ENCODE data around the gene CAPN11. TPM values are rescaled to one million over a fixed set of nuclear protein-coding genes. Genes with fewer than 3 reads are reported as not detected.

Gene CAPN11
- total and polyA plus RNA-seq, 2 of the 4 experiments (the other 2 are of a cell fraction): not detected

GRCh38 chr6:44169886-44170570 is 11.4 kb downstream of the CAPN11 start:
- in situ Hi-C loops (cut with MboI; ENCODE audit: low sequenced_read_pairs) (loop anchor here (5.0 to 10.0 kb wide), 2 partner anchors 62 to 165 kb away; no protein-coding TSS in a partner anchor), dilution Hi-C loops (cut with HindIII; ENCODE audit: low sequenced_read_pairs, unreplicated experiment) (no loop called here), intact Hi-C loops (cut with micrococcal nuclease) (no loop called here)
- no peak overlapping the region for H3K56ac ChIP-seq (ENCODE audit: extremely low read depth, insufficient read depth, low read length)
- H4K20me1 ChIP-seq (ENCODE audit: insufficient read depth, low read length): no peaks in the 10 kb centered on the region
- no peaks in the 10 kb centered on the region; the same call in 1 of the 2 replicates for H3K9me1 ChIP-seq (ENCODE audit: insufficient read depth, low read length)
- 20% methylated on average over 1 of the region's 10 CpGs; no CpG with 5 or more reads in 1 of the 2 experiments for WGBS, 2 experiments (ENCODE audit: extremely low coverage in 2 of 2, insufficient read length in 1 of 2)
- BruUV-seq (replicated peaks): no TSS peak
- H3K4me3 ChIP-seq (ENCODE audit: insufficient read depth, low read depth, low read length): no peak overlapping the region
- ATAC-seq (ENCODE audit: low read depth) (no peak), DNase-seq (no peak)
- no peak overlapping the region for H3K23ac ChIP-seq (ENCODE audit: low read depth, low read length)
- H3K18ac ChIP-seq (ENCODE audit: low read depth, low read length): no peak overlapping the region
- TF ChIP-seq POLR2A (IDR thresholded peaks at IDR 0.05; ENCODE audit: low read depth, low read length) (no peak), RAD21 (IDR thresholded peaks at IDR 0.05; ENCODE audit: low read length) (no peak), ELK1 (IDR thresholded peaks at IDR 0.05; ENCODE audit: borderline replicate concordance, low read depth, low read length) (no peak), RCOR1 (IDR thresholded peaks at IDR 0.05; ENCODE audit: insufficient replicate concordance, low read length) (no peak)
- H2BK20ac ChIP-seq (ENCODE audit: low read depth, low read length): no peak overlapping the region
- CTCF ChIA-PET: no interaction called here
- POLR2A ChIA-PET (ENCODE audit: unreplicated experiment): no interaction called here
- no peak overlapping the region for H2BK5ac ChIP-seq (ENCODE audit: low read depth, low read length, poor library complexity, severe bottlenecking)
- H4K91ac ChIP-seq (ENCODE audit: insufficient read depth, low read depth, low read length): no peak overlapping the region
- H2AK9ac ChIP-seq (replicated peaks; ENCODE audit: low read depth, low read length, poor library complexity): no peak overlapping the region
- no peak overlapping the region for H3K4me2 ChIP-seq (ENCODE audit: low read depth, low read length)
- H3K9me3 ChIP-seq (ENCODE audit: control insufficient read depth, insufficient read depth, low read length): peaks cover 2% of the 10 kb centered on the region
- H3K14ac ChIP-seq (replicated peaks; ENCODE audit: low read depth, low read length): no peak overlapping the region
- H3K9ac ChIP-seq (ENCODE audit: low read depth, low read length): no peak overlapping the region
- no peak overlapping the region for H4K5ac ChIP-seq (ENCODE audit: low read depth, low read length)
- H3K4me1 ChIP-seq (ENCODE audit: control insufficient read depth, insufficient read depth, low read length): 0 out of 2 replicates have a peak, but pooled peaks cover 2% of the 10 kb centered on the region
- H2AK5ac ChIP-seq (ENCODE audit: low read depth, low read length): no peak overlapping the region
- no peak overlapping the region for H3K27ac ChIP-seq (ENCODE audit: insufficient read depth, low read length)
- H2BK120ac ChIP-seq (ENCODE audit: low read depth, low read length): no peak overlapping the region
- H2AFZ ChIP-seq (replicated peaks; ENCODE audit: low read length, poor library complexity): no peak overlapping the region
- no peak overlapping the region for H4K8ac ChIP-seq (ENCODE audit: low read depth in 2 of 2, low read length in 2 of 2)
- no peaks in the 10 kb centered on the region for H3K36me3 ChIP-seq (ENCODE audit: control insufficient read depth, insufficient read depth, low read length)
- no peak overlapping the region for H3K4ac ChIP-seq (ENCODE audit: low read depth, low read length)
- peaks cover 36% of the 10 kb centered on the region for H3K27me3 ChIP-seq (ENCODE audit: control insufficient read depth, insufficient read depth, low read length)
- H2BK15ac ChIP-seq (ENCODE audit: low read depth, low read length): no peak overlapping the region
- H3K79me1 ChIP-seq (ENCODE audit: low read depth in 1 of 2, low read length in 2 of 2): no peaks in the 10 kb centered on the region
